Neural crest cell (in vitro differentiated cells): ENCODE results near the gene OOEP. TPM values are rescaled to one million over a fixed set of nuclear protein-coding genes. Genes with fewer than 3 reads are reported as not detected.
A peak's percentile ranks its signal among the peaks of the same experiment; 100 is the strongest.
"Not testable (repeated sequence)": the region's sequence is repeated elsewhere in the genome, so short reads cannot be mapped to it uniquely, and the experiment has no call there.

Experiments used
- DNase-seq: peaks from one replicate; pipeline ENCODE4 v3.0.0; 2021; ENCODE audit warnings: low read depth, mixed read lengths, low spot score
- H3K27ac Mint-ChIP-seq: one replicate; pipeline ENCODE4 v1.8.0; 2021; ENCODE audit warnings: mild to moderate bottlenecking, mixed read lengths; ENCODE audit not compliant: unreplicated experiment
- H3K27me3 Mint-ChIP-seq: 2 replicates; pipeline ENCODE4 v1.8.0; 2021; ENCODE audit warnings: low read depth, mild to moderate bottlenecking, mixed read lengths
- H3K36me3 Mint-ChIP-seq: 2 replicates; pipeline ENCODE4 v1.8.0; 2021; ENCODE audit warnings: low read depth, mild to moderate bottlenecking, mixed read lengths
- H3K4me1 Mint-ChIP-seq: 2 replicates; pipeline ENCODE4 v1.8.0; 2021; ENCODE audit warnings: mixed read lengths
- H3K4me3 Mint-ChIP-seq: one replicate; pipeline ENCODE4 v1.8.0; 2021; ENCODE audit warnings: mild to moderate bottlenecking, mixed read lengths
- H3K9me3 Mint-ChIP-seq: 2 replicates; pipeline ENCODE4 v1.8.0; 2021; ENCODE audit warnings: mixed read lengths
- total RNA-seq: library from RNA; stranded (reverse); gene quantifications from 2 replicates; pipeline ENCODE4 v1.2.1, GENCODE V29; 2021
- TF ChIP-seq, protein P1 (sequence below): fragments of 200-600 bp; sonication (generic); conservative IDR thresholded peaks from 2 replicates; pipeline ENCODE4 v1.5.0; 2021; ENCODE audit warnings: antibody characterized with exemption, mild to moderate bottlenecking

The OOEP gene
- total RNA-seq, 1 donor from 2014 or later = not detected

DNA sequence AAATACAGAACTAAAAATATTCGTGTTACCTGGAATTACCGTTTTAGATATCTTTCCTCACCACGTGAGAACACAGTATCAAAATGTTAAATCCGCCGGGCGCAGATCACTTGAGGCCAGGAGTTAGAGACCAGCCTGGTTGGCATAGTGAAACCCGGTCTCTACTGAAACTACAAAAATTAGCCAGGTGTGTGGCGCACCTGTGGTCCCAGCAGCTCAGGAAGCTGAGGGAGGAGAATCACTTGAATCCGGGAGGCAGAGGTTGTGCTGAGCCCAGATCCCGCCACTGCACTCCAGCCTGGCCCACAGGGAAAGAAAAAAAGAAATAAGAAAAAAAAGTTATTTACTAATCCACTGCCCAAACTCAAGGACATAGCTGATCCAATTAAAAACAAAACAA, 20.2 kb upstream of the OOEP start:
- H3K4me3 Mint-ChIP-seq = no peak overlapping the region
- DNase-seq = no peak
- H3K27me3 Mint-ChIP-seq = peaks cover 26% of the 10 kb centered on the region

DNA sequence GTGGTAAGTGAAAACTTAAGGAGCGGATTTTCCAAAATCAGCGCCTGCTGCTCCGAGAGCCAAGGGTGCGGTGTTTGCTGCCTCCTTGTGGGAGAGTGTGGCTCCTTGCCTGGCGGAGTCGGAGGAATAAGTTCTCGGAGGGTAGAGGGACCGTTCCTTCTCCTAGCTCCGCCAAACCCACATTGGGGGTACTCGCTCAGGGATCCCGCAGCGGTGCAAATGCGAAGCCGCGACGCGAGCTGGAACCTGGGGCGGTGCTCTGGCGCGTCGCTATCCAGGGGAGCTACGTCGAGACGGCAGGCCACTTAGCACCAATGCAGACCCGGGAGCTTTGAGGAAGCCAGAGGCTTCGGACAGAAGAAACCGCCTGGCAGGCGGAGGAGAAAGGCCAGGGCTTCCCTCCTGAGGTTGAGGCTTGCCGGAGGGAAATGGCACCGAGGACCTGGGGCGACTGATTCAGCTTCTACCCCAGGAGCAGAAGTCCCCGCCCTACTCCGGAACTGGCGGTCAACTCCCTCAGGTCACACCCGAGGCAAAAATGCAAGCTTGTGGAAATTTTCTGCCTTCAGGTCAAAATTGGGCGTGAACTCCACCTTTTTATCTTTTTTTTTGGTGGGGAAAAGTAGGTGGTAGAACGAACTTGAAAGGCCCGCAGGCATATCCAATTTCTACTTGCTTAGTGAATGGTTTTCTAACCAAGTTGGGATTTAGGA, 19.3 kb upstream of the OOEP start:
- Mint-ChIP-seq H3K9me3 (no peaks in the 10 kb centered on the region), H3K4me3 (peak overlapping the region; percentile 86), H3K27me3 (peaks cover 26% of the 10 kb centered on the region), H3K36me3 (no peaks in the 10 kb centered on the region), H3K4me1 (peaks cover 10% of the 10 kb centered on the region), H3K27ac (no peak overlapping the region)
- TF ChIP-seq, protein P1, sequence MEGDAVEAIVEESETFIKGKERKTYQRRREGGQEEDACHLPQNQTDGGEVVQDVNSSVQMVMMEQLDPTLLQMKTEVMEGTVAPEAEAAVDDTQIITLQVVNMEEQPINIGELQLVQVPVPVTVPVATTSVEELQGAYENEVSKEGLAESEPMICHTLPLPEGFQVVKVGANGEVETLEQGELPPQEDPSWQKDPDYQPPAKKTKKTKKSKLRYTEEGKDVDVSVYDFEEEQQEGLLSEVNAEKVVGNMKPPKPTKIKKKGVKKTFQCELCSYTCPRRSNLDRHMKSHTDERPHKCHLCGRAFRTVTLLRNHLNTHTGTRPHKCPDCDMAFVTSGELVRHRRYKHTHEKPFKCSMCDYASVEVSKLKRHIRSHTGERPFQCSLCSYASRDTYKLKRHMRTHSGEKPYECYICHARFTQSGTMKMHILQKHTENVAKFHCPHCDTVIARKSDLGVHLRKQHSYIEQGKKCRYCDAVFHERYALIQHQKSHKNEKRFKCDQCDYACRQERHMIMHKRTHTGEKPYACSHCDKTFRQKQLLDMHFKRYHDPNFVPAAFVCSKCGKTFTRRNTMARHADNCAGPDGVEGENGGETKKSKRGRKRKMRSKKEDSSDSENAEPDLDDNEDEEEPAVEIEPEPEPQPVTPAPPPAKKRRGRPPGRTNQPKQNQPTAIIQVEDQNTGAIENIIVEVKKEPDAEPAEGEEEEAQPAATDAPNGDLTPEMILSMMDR = peak; percentile 65
- DNase-seq = peak; percentile 57

More for the DNA sequence above, 20.2 kb upstream of the OOEP start:
- Mint-ChIP-seq H3K9me3 (no peaks in the 10 kb centered on the region), H3K4me1 (peaks cover 10% of the 10 kb centered on the region), H3K36me3 (no peaks in the 10 kb centered on the region), H3K27ac (no peak overlapping the region)
- TF ChIP-seq, protein P1 = no peak

DNA sequence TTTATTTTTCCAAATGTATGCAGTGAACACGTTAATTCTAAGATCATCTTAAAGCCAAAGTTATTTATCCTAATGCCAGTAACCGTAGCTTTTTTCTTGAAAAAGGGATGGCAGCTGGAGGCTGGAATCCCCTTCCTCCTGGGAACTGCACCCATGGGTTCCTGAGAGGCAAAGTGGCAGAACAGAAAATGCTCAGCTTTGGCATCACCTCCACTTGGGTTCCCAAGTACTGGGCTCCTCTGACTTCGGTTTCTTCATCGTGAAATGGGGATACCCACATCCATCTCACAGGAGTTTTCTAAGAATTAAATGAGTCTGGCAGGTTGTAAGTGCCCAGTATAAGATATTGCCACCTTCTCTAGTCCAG, 18.7 kb upstream of the OOEP start:
- H3K9me3 Mint-ChIP-seq = no peaks in the 10 kb centered on the region
- H3K27me3 Mint-ChIP-seq = peaks cover 26% of the 10 kb centered on the region
- H3K27ac Mint-ChIP-seq = no peak overlapping the region
- peaks cover 10% of the 10 kb centered on the region for H3K4me1 Mint-ChIP-seq
- no peak for DNase-seq
- TF ChIP-seq, protein P1 = no peak
- H3K36me3 Mint-ChIP-seq = no peaks in the 10 kb centered on the region
- peak overlapping the region; percentile 86 for H3K4me3 Mint-ChIP-seq

DNA sequence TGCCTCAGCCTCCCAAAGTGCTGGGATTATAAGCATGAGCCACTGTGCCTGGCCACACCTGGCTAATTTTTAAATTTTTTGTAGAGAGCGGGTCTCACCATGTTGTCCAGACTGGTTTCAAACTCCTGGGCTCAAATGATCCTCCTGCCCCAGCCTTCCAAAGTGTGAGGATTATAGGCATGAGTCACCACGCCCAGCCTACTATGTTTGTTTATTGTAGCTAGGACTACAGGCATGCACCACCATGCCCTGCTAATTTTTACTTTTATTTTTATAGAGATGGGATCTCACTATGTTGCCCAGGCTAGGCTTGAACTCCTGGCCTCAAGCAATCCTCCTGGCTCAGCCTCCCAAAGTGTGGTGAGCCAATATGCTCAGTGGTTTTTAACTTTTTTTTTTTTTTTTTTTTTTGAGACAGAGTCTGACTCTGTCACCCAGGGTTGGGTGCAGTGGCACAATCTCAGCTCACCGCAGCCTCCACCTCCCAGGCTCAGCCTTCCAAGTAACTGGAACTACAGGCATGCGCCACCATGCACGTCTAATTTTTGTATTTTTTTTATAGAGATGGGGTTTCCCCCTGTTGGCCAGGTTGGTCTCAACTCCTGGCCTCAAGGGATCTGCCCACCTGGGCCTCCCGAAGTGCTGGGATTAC, 12.9 kb upstream of the OOEP start:
- no peak for DNase-seq
- Mint-ChIP-seq H3K4me1 (no peaks in the 10 kb centered on the region), H3K9me3 (no peaks in the 10 kb centered on the region), H3K36me3 (no peaks in the 10 kb centered on the region), H3K27ac (no peak overlapping the region), H3K27me3 (no peaks in the 10 kb centered on the region), H3K4me3 (no peak overlapping the region)
- TF ChIP-seq, protein P1 = no peak

DNA sequence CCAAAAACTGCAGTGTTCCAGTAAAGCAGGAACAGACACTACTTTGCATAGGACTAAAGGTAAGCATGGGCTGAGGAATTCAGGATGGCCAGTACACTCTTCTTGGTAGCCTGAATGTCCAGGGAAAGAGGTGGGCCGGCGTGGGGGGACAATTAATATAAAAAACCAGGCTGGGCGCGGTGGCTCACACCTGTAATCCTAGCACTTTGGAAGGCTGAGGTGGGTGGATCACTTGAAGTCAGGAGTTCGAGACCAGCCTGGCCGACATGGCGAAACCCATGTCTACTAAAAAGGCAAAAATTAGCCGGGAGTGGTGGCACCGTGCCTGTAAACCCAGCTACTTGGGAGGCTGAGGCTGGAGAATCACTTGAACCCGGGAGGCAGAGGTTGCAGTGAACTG, 11.8 kb upstream of the OOEP start:
- not testable (repeated sequence) for DNase-seq, H3K4me3 Mint-ChIP-seq, H3K27ac Mint-ChIP-seq, H3K4me1 Mint-ChIP-seq, H3K36me3 Mint-ChIP-seq, H3K27me3 Mint-ChIP-seq, H3K9me3 Mint-ChIP-seq

DNA sequence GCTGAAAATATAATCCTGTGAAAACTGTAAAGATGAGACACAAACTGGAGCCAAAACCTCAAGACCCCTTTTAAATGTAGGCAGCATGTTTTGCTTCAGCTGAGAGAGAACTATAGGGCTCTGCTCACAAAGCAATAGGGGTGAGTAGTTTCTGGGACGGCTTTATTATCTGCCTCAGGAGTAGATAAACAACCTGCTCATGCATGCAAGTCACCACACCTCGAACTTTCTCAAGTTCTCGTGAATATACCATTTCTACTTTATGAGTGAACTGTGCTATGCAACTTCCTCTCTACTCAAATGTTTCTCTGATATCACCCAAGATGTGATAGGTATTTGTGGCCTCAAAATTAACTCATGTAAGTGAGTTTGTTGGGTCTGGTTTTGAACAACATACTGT, 7.5 kb upstream of the OOEP start:
- TF ChIP-seq, protein P1 = no peak
- Mint-ChIP-seq H3K4me3 (no peak overlapping the region), H3K27ac (no peak overlapping the region), H3K27me3 (no peaks in the 10 kb centered on the region), H3K36me3 (no peaks in the 10 kb centered on the region), H3K4me1 (no peaks in the 10 kb centered on the region), H3K9me3 (no peaks in the 10 kb centered on the region)
- no peak for DNase-seq
